SU-DHL-6 (cell line): ENCODE data around the gene NACAD.

Experiments used
- CTCF ChIP-seq: fragments of 200-600 bp; sonication (generic); IDR thresholded peaks from one replicate; pipeline ENCODE4 v1.5.1; 2017; ENCODE audit warnings: antibody characterized with exemption, mild to moderate bottlenecking, low read length, moderate library complexity; ENCODE audit not compliant: insufficient read depth, poor library complexity, severe bottlenecking
- EZH2phosphoT487 ChIP-seq: fragments of 200-600 bp; sonication (generic), shearing (Covaris generic); conservative IDR thresholded peaks from 2 replicates; pipeline ENCODE4 v1.6.1; 2018; ENCODE audit warnings: mild to moderate bottlenecking, antibody characterized with exemption, low read length, moderate library complexity, mixed read lengths

GRCh38 chr7:45075355-45075644 lies 13.5 kb downstream of the NACAD start:
- TF ChIP-seq EZH2phosphoT487 (no peak), CTCF (no peak)
